DOHH2 (cell line): ENCODE measurements around the gene FNIP2.

Experiments
- H3F3A ChIP-seq: fragments of 200-600 bp; sonication (generic), shearing (Covaris generic); 2 replicates; pipeline ENCODE4 v1.6.0; 2016; ENCODE audit warnings: antibody characterized with exemption, mild to moderate bottlenecking; ENCODE audit not compliant: control insufficient read depth, insufficient read depth
- H3K27ac ChIP-seq: fragments of 200-600 bp; sonication (generic); 2 replicates; pipeline ENCODE4 v1.5.1; 2014; ENCODE audit warnings: low read depth, mild to moderate bottlenecking, low read length, moderate library complexity
- H3K27me3 ChIP-seq: fragments of 200-600 bp; sonication (generic); 2 replicates; pipeline ENCODE4 v1.6.1; 2014; ENCODE audit warnings: mild to moderate bottlenecking, low read length, mixed read lengths; ENCODE audit not compliant: control insufficient read depth
- H3K36me3 ChIP-seq: fragments of 200-600 bp; sonication (generic); 2 replicates; pipeline ENCODE4 v1.6.1; 2014; ENCODE audit warnings: mild to moderate bottlenecking, low read length, moderate library complexity, mixed read lengths; ENCODE audit not compliant: control insufficient read depth
- H3K4me1 ChIP-seq: fragments of 200-600 bp; sonication (generic); 2 replicates; pipeline ENCODE4 v1.6.1; 2014; ENCODE audit warnings: mild to moderate bottlenecking, low read length, mixed read lengths; ENCODE audit not compliant: control insufficient read depth
- H3K4me2 ChIP-seq: fragments of 200-600 bp; sonication (generic); 2 replicates; pipeline ENCODE4 v1.6.0; 2014; ENCODE audit warnings: mild to moderate bottlenecking, low read length, moderate library complexity
- H3K4me3 ChIP-seq: fragments of 200-600 bp; sonication (generic); 2 replicates; pipeline ENCODE4 v1.5.1; 2014; ENCODE audit warnings: mild to moderate bottlenecking, low read length, mixed read lengths
- H3K79me2 ChIP-seq: fragments of 200-600 bp; sonication (generic); 2 replicates; pipeline ENCODE4 v1.6.1; 2014; ENCODE audit warnings: mild to moderate bottlenecking, low read length, mixed read lengths; ENCODE audit not compliant: control insufficient read depth
- H3K9me2 ChIP-seq: fragments of 200-600 bp; sonication (generic); replicated peaks from 2 replicates; pipeline ENCODE4 v1.6.1; 2014; ENCODE audit warnings: mild to moderate bottlenecking, low read length, mixed read lengths; ENCODE audit not compliant: control insufficient read depth
- H3K9me3 ChIP-seq: fragments of 200-600 bp; sonication (generic); 2 replicates; pipeline ENCODE4 v1.6.1; 2014; ENCODE audit warnings: antibody characterized with exemption, low read length, mixed read lengths; ENCODE audit not compliant: control insufficient read depth, insufficient read depth
- H4K20me1 ChIP-seq: fragments of 200-600 bp; sonication (generic); 2 replicates; pipeline ENCODE4 v1.6.0; 2014; ENCODE audit warnings: low read depth, mild to moderate bottlenecking, antibody characterized with exemption, low read length, moderate library complexity; ENCODE audit not compliant: control insufficient read depth, insufficient read depth
- EZH2phosphoT487 ChIP-seq: fragments of 200-600 bp; sonication (generic); IDR thresholded peaks from 2 replicates; pipeline ENCODE4 v1.6.1; 2017; ENCODE audit warnings: borderline replicate concordance, mild to moderate bottlenecking, antibody characterized with exemption, low read length, moderate library complexity, mixed read lengths
- TF ChIP-seq, protein P1 (sequence below): fragments of 200-600 bp; sonication (generic); IDR thresholded peaks from one replicate; pipeline ENCODE4 v1.5.1; 2014; ENCODE audit warnings: antibody characterized with exemption, mild to moderate bottlenecking, low read depth, low read length; ENCODE audit not compliant: poor library complexity, severe bottlenecking

Gene FNIP2

GRCh38 chr4:158849681-158850080 lies 80.9 kb downstream of the FNIP2 start:
- Histone ChIP-seq H3K4me2 (no peak overlapping the region), H3F3A (no peaks in the 10 kb centered on the region), H3K4me3 (no peak overlapping the region), H3K36me3 (no peaks in the 10 kb centered on the region), H3K27ac (no peak overlapping the region), H3K79me2 (no peaks in the 10 kb centered on the region), H3K4me1 (no peaks in the 10 kb centered on the region), H3K9me3 (no peaks in the 10 kb centered on the region), H3K27me3 (no peaks in the 10 kb centered on the region), H4K20me1 (no peaks in the 10 kb centered on the region), H3K9me2 (no peaks in the 10 kb centered on the region)
- no peak for TF ChIP-seq EZH2phosphoT487
- TF ChIP-seq, protein P1, sequence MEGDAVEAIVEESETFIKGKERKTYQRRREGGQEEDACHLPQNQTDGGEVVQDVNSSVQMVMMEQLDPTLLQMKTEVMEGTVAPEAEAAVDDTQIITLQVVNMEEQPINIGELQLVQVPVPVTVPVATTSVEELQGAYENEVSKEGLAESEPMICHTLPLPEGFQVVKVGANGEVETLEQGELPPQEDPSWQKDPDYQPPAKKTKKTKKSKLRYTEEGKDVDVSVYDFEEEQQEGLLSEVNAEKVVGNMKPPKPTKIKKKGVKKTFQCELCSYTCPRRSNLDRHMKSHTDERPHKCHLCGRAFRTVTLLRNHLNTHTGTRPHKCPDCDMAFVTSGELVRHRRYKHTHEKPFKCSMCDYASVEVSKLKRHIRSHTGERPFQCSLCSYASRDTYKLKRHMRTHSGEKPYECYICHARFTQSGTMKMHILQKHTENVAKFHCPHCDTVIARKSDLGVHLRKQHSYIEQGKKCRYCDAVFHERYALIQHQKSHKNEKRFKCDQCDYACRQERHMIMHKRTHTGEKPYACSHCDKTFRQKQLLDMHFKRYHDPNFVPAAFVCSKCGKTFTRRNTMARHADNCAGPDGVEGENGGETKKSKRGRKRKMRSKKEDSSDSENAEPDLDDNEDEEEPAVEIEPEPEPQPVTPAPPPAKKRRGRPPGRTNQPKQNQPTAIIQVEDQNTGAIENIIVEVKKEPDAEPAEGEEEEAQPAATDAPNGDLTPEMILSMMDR = no peak

- H3K4me1 ChIP-seq = no peaks in the 10 kb centered on the region
- H3F3A ChIP-seq = no peaks in the 10 kb centered on the region
- no peaks in the 10 kb centered on the region for H3K36me3 ChIP-seq
- H3K79me2 ChIP-seq = no peaks in the 10 kb centered on the region
- H3K27ac ChIP-seq = no peak overlapping the region
- no peak overlapping the region for H3K4me3 ChIP-seq
- TF ChIP-seq, protein P1 = no peak
- TF ChIP-seq EZH2phosphoT487 = no peak
- H3K9me2 ChIP-seq = no peaks in the 10 kb centered on the region
- H3K27me3 ChIP-seq = no peaks in the 10 kb centered on the region
- no peaks in the 10 kb centered on the region for H4K20me1 ChIP-seq
- H3K9me3 ChIP-seq = no peaks in the 10 kb centered on the region
- no peak overlapping the region for H3K4me2 ChIP-seq
Observed at GRCh38 chr4:158850371-158850770, 81.5 kb downstream of the FNIP2 start.

GRCh38 chr4:158850800-158851644 lies 82.2 kb downstream of the FNIP2 start:
- no peaks in the 10 kb centered on the region for H3F3A ChIP-seq
- H3K4me1 ChIP-seq = no peaks in the 10 kb centered on the region
- H3K9me3 ChIP-seq = no peaks in the 10 kb centered on the region
- no peaks in the 10 kb centered on the region for H4K20me1 ChIP-seq
- H3K27ac ChIP-seq = no peak overlapping the region
- no peaks in the 10 kb centered on the region for H3K9me2 ChIP-seq
- H3K4me2 ChIP-seq = no peak overlapping the region
- no peaks in the 10 kb centered on the region for H3K36me3 ChIP-seq
- H3K27me3 ChIP-seq = no peaks in the 10 kb centered on the region
- H3K4me3 ChIP-seq = no peak overlapping the region
- no peaks in the 10 kb centered on the region for H3K79me2 ChIP-seq
- TF ChIP-seq, protein P1 = peak; percentile 68
- TF ChIP-seq EZH2phosphoT487 = no peak
